Colon (tissue), 2 donors: ENCODE data around the gene POU6F2.

Experiments used
- FAIRE-seq: peaks from 2 replicates; lab custom pipeline; 2012; peaks lifted over from hg19 to GRCh38; lab: Jason Lieb, UNC
- donor health status: control.
- donor health status: control.

POU6F2 gene

GRCh38 chr7:39252916-39253315, 275.2 kb downstream of the POU6F2 start:
- no peak for FAIRE-seq

- no peak for FAIRE-seq
Observed at GRCh38 chr7:39259391-39260003, 281.8 kb downstream of the POU6F2 start.

- no peak for FAIRE-seq
Observed at GRCh38 chr7:39260279-39260844, 282.7 kb downstream of the POU6F2 start.

GRCh38 chr7:39261771-39262170, 284.1 kb downstream of the POU6F2 start:
- FAIRE-seq, result no peak

- no peak for FAIRE-seq
Observed at GRCh38 chr7:39265641-39266591, 288.2 kb downstream of the POU6F2 start.

GRCh38 chr7:39269034-39269433, 291.3 kb downstream of the POU6F2 start:
- no peak for FAIRE-seq

- FAIRE-seq, result no peak
Observed at GRCh38 chr7:39270018-39270417, 292.3 kb downstream of the POU6F2 start.

GRCh38 chr7:39271402-39271801, 293.7 kb downstream of the POU6F2 start:
- FAIRE-seq, result no peak

- no peak for FAIRE-seq
Observed at GRCh38 chr7:39272111-39272510, 294.4 kb downstream of the POU6F2 start.

GRCh38 chr7:39272691-39273090, 295.0 kb downstream of the POU6F2 start:
- FAIRE-seq, result no peak

- FAIRE-seq, result no peak
Observed at GRCh38 chr7:39280337-39280736, 302.6 kb downstream of the POU6F2 start.

GRCh38 chr7:39285256-39285655, 307.5 kb downstream of the POU6F2 start:
- no peak for FAIRE-seq

- FAIRE-seq, result no peak
Observed at GRCh38 chr7:39288303-39288702, 310.6 kb downstream of the POU6F2 start.

GRCh38 chr7:39291628-39292410, 314.1 kb downstream of the POU6F2 start:
- FAIRE-seq, result no peak

GRCh38 chr7:39293056-39293823, 315.5 kb downstream of the POU6F2 start:
- no peak for FAIRE-seq

- no peak for FAIRE-seq
Observed at GRCh38 chr7:39294022-39294421, 316.3 kb downstream of the POU6F2 start.

GRCh38 chr7:39295796-39296195, 318.1 kb downstream of the POU6F2 start:
- FAIRE-seq, result no peak

GRCh38 chr7:39299695-39300094, 322.0 kb downstream of the POU6F2 start:
- no peak for FAIRE-seq

- no peak for FAIRE-seq
Observed at GRCh38 chr7:39300276-39300675, 322.6 kb downstream of the POU6F2 start.

GRCh38 chr7:39301543-39301942, 323.8 kb downstream of the POU6F2 start:
- no peak for FAIRE-seq

- no peak for FAIRE-seq
Observed at GRCh38 chr7:39304178-39304577, 326.5 kb downstream of the POU6F2 start.
